Measurements from ENCODE around the gene PRKACG.

GRCh38 chr9:69019808-69020207 lies 5.9 kb upstream of the PRKACG start:
- no peak for TF ChIP-seq CTCF (IDR thresholded peaks at IDR 0.05; ENCODE audit: poor library complexity, severe bottlenecking)
- TF ChIP-seq POLR2AphosphoS5 (IDR thresholded peaks at IDR 0.05) = no peak

Measured in neural cell (in vitro differentiated cells).